WTC11 (cell line): Measurements from ENCODE around the gene TMEM119. TPM values are rescaled to one million over a fixed set of nuclear protein-coding genes. Genes with fewer than 3 reads are reported as not detected.
A peak's percentile ranks its signal among the peaks of the same experiment; 100 is the strongest.

Experiments
- ATAC-seq: fragments of 200-7000 bp; cut with Tn5 transposase; 2 replicates; pipeline ENCODE4 v1.10.0; 2021; ENCODE audit warnings: mild to moderate bottlenecking, moderate library complexity
- CTCF ChIA-PET: fragments of 300-600 bp; sonication (Branson Sonifier 250); formaldehyde crosslinking; loops from one replicate; lab custom pipeline; 2021; ENCODE audit warnings: antibody characterized with exemption; lab: Charles Lee
- POLR2A ChIA-PET: fragments of 350-600 bp; sonication (Branson Sonifier 250); formaldehyde crosslinking; loops from one replicate; lab custom pipeline; 2021; ENCODE audit warnings: antibody characterized with exemption; lab: Charles Lee
- DNase-seq: peaks from one replicate; pipeline ENCODE4 v3.0.0; 2021; ENCODE audit warnings: low spot score
- H3K27ac Mint-ChIP-seq: 2 replicates; pipeline ENCODE4 v1.8.0; 2021; ENCODE audit warnings: mixed read lengths
- H3K27me3 Mint-ChIP-seq: 2 replicates; pipeline ENCODE4 v1.8.0; 2021; ENCODE audit warnings: low read depth, mild to moderate bottlenecking, moderate library complexity, mixed read lengths
- H3K36me3 Mint-ChIP-seq: 2 replicates; pipeline ENCODE4 v1.8.0; 2021; ENCODE audit warnings: mixed read lengths
- H3K4me1 Mint-ChIP-seq: 2 replicates; pipeline ENCODE4 v1.8.0; 2022; ENCODE audit warnings: mixed read lengths
- H3K4me3 Mint-ChIP-seq: 2 replicates; pipeline ENCODE4 v1.8.0; 2021; ENCODE audit warnings: mild to moderate bottlenecking, moderate library complexity, mixed read lengths
- H3K9me3 Mint-ChIP-seq: 2 replicates; pipeline ENCODE4 v1.8.0; 2021; ENCODE audit warnings: mixed read lengths
- FOXK1 ChIP-seq: sonication (generic); formaldehyde crosslinking; IDR thresholded peaks from 2 replicates; pipeline ENCODE4 v1.8.0; 2022; ENCODE audit warnings: mild to moderate bottlenecking, moderate library complexity, missing genetic modification reagents
- FOXP4 ChIP-seq: sonication (generic); formaldehyde crosslinking; IDR thresholded peaks from 2 replicates; pipeline ENCODE4 v1.8.0; 2022; ENCODE audit warnings: mild to moderate bottlenecking, missing genetic modification reagents
- GABPB1 ChIP-seq: sonication (generic); formaldehyde crosslinking; IDR thresholded peaks from 2 replicates; pipeline ENCODE4 v1.8.1; 2023; ENCODE audit warnings: mild to moderate bottlenecking, missing genetic modification reagents
- IRF1 ChIP-seq: sonication (generic); formaldehyde crosslinking; IDR thresholded peaks from 2 replicates; pipeline ENCODE4 v1.8.0; 2023; ENCODE audit warnings: missing genetic modification reagents
- MLX ChIP-seq: sonication (generic); formaldehyde crosslinking; IDR thresholded peaks from 2 replicates; pipeline ENCODE4 v1.8.1; 2023; ENCODE audit warnings: mild to moderate bottlenecking, missing genetic modification reagents, moderate library complexity
- MXD4 ChIP-seq: fragments of 250-450 bp; sonication (Bioruptor Pico); IDR thresholded peaks from 2 replicates; pipeline ENCODE4 v1.8.0; 2021; ENCODE audit warnings: mild to moderate bottlenecking, moderate library complexity, borderline replicate concordance
- NFATC4 ChIP-seq: fragments of 250-450 bp; sonication (Bioruptor Pico); IDR thresholded peaks from 2 replicates; pipeline ENCODE4 v1.9.0; 2021; ENCODE audit warnings: mild to moderate bottlenecking
- NFYB ChIP-seq: sonication (generic); formaldehyde crosslinking; conservative IDR thresholded peaks from 2 replicates; pipeline ENCODE4 v1.8.0; 2022; ENCODE audit warnings: low read depth, missing genetic modification reagents
- RORB ChIP-seq: fragments of 250-450 bp; sonication (Bioruptor Pico); IDR thresholded peaks from 2 replicates; pipeline ENCODE4 v1.9.0; 2021; ENCODE audit warnings: mild to moderate bottlenecking
- SMAD3 ChIP-seq: sonication (generic); formaldehyde crosslinking; IDR thresholded peaks from 2 replicates; pipeline ENCODE4 v1.8.0; 2022; ENCODE audit warnings: missing genetic modification reagents, mild to moderate bottlenecking, borderline replicate concordance
- SMAD4 ChIP-seq: sonication (generic); formaldehyde crosslinking; IDR thresholded peaks from 2 replicates; pipeline ENCODE4 v1.8.0; 2022; ENCODE audit warnings: mild to moderate bottlenecking, missing genetic modification reagents
- ZBTB43 ChIP-seq: sonication (generic); formaldehyde crosslinking; IDR thresholded peaks from 2 replicates; pipeline ENCODE4 v1.8.1; 2023; ENCODE audit warnings: mild to moderate bottlenecking, missing genetic modification reagents
- ZNF317 ChIP-seq: sonication (generic); formaldehyde crosslinking; IDR thresholded peaks from 2 replicates; pipeline ENCODE4 v1.8.1; 2023; ENCODE audit warnings: low read depth, mild to moderate bottlenecking, moderate library complexity, missing genetic modification reagents, borderline replicate concordance
- ZNF396 ChIP-seq: fragments of 250-450 bp; sonication (Bioruptor Pico); IDR thresholded peaks from 2 replicates; pipeline ENCODE4 v1.8.0; 2021; ENCODE audit warnings: mild to moderate bottlenecking, moderate library complexity, borderline replicate concordance
- total RNA-seq: library from RNA; stranded (reverse); gene quantifications from 3 replicates; pipeline ENCODE4 v1.2.3, GENCODE V29; 2021
- TF ChIP-seq, protein P1 (sequence below): sonication (generic); formaldehyde crosslinking; IDR thresholded peaks from 2 replicates; pipeline ENCODE4 v1.8.1; 2022; ENCODE audit warnings: mild to moderate bottlenecking, moderate library complexity, missing genetic modification reagents
- TF ChIP-seq, protein P2 (sequence below): sonication (generic); formaldehyde crosslinking; IDR thresholded peaks from 2 replicates; pipeline ENCODE4 v1.8.1; 2022; ENCODE audit warnings: mild to moderate bottlenecking, missing genetic modification reagents, moderate library complexity, borderline replicate concordance
- TF ChIP-seq, protein P3 (sequence below): sonication (generic); formaldehyde crosslinking; IDR thresholded peaks from 2 replicates; pipeline ENCODE4 v1.8.1; 2023; ENCODE audit warnings: mild to moderate bottlenecking, missing genetic modification reagents, moderate library complexity
- TF ChIP-seq, protein P4 (sequence below): fragments of 250-450 bp; sonication (Bioruptor Pico); IDR thresholded peaks from 2 replicates; pipeline ENCODE4 v1.9.0; 2021; ENCODE audit warnings: mild to moderate bottlenecking
- TF ChIP-seq, protein P5 (sequence below): sonication (generic); formaldehyde crosslinking; IDR thresholded peaks from 2 replicates; pipeline ENCODE4 v1.8.0; 2022; ENCODE audit warnings: mild to moderate bottlenecking, missing genetic modification reagents

TMEM119 gene
- total RNA-seq, 1 experiment from 2014 or later, result 0.20 TPM

DNA sequence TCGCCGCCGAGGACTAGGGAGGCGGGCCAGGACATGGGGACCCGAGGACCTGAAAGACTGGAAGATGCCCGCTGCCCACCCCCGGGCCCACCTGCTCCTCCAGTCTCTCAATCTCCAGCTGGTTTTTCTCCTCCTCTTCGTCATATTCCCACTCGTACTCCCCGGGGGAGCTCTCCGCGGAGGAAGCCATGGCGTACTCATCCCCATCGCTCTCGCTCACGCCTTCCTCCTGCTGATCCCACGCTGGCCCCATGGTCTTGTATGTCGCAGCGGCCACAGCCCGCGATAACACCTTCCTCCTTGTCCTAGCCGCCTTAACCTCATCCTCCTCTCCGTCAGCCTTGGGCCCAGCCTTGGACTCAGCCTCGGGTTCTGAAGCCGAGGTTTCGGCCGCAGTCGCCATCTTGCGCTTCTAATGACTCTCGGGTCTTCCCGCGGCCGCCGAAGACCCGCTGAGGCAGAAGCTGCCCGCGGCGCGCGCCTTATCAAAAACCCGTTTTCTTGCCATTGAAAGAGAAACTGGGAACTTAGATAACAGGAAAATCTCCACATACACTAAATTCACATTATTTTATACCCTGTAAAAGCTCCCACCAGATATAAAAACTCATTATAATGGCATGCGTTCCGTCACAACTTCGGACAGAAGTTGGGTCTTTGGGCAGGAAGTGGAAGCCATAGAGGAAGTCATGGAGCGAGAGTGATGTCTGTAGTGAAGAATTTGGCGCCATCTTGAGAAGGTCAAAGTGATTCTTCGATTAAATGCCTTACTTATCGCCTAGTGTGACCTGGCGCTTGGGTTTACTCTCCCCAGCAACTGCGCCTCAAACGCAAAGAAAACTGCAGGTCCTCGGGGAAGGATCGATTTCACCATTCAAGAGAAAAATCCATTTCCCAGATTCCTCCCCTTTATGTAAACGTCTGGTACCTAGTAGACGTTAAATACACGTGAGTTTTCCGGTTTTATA is 36.8 kb downstream of the TMEM119 start, which contains the start of gene SART3 (continued):
- TF ChIP-seq FOXK1, result peak; percentile 48; the same call in 1 of the 2 replicates
- TF ChIP-seq, protein P1, sequence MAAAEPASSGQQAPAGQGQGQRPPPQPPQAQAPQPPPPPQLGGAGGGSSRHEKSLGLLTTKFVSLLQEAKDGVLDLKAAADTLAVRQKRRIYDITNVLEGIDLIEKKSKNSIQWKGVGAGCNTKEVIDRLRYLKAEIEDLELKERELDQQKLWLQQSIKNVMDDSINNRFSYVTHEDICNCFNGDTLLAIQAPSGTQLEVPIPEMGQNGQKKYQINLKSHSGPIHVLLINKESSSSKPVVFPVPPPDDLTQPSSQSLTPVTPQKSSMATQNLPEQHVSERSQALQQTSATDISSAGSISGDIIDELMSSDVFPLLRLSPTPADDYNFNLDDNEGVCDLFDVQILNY, result peak; percentile 62; the same call in 1 of the 2 replicates
- TF ChIP-seq, all 79 proteins: peak for 5

- ChIA-PET POLR2A (interaction anchor here (1.2 kb wide), 1 partner anchor 170 kb away, joined by 4 read pairs; no protein-coding TSS in a partner anchor), CTCF (interaction anchor here (1.9 kb wide), 1 partner anchor 53 kb away, joined by 4 read pairs; no protein-coding TSS in a partner anchor)
- DNase-seq (no peak), ATAC-seq (no peak)
- H3K27ac Mint-ChIP-seq, result peak overlapping the region; percentile 96
- H3K36me3 Mint-ChIP-seq, result peaks cover 36% of the 10 kb centered on the region
- H3K27me3 Mint-ChIP-seq, result no peaks in the 10 kb centered on the region
- H3K4me1 Mint-ChIP-seq, result peaks cover 36% of the 10 kb centered on the region
- no peaks in the 10 kb centered on the region for H3K9me3 Mint-ChIP-seq
- peak overlapping the region; percentile 100 for H3K4me3 Mint-ChIP-seq
- no peak for TF ChIP-seq RORB (CRISPR knock-in tag)
- no peak for TF ChIP-seq NFATC4
- TF ChIP-seq, protein P2, sequence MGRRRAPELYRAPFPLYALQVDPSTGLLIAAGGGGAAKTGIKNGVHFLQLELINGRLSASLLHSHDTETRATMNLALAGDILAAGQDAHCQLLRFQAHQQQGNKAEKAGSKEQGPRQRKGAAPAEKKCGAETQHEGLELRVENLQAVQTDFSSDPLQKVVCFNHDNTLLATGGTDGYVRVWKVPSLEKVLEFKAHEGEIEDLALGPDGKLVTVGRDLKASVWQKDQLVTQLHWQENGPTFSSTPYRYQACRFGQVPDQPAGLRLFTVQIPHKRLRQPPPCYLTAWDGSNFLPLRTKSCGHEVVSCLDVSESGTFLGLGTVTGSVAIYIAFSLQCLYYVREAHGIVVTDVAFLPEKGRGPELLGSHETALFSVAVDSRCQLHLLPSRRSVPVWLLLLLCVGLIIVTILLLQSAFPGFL, result no peak
- TF ChIP-seq ZNF396 (CRISPR knock-in tag), result no peak
- TF ChIP-seq FOXP4, result no peak
- TF ChIP-seq GABPB1 (CRISPR knock-in tag), result peak; percentile 53; the same call in 1 of the 2 replicates
- TF ChIP-seq FOXK1, result no peak
- no peak for TF ChIP-seq MLX
These were observed 37.6 kb downstream of the TMEM119 start for GRCh38 chr12:108560321-108560721.

- CTCF ChIA-PET, result interaction anchor here (1.9 kb wide), 1 partner anchor 53 kb away, joined by 4 read pairs; no protein-coding TSS in a partner anchor
- Mint-ChIP-seq H3K27me3 (no peaks in the 10 kb centered on the region), H3K27ac (peak overlapping the region; percentile 96)
- no peak for TF ChIP-seq FOXK1
- TF ChIP-seq, protein P3, sequence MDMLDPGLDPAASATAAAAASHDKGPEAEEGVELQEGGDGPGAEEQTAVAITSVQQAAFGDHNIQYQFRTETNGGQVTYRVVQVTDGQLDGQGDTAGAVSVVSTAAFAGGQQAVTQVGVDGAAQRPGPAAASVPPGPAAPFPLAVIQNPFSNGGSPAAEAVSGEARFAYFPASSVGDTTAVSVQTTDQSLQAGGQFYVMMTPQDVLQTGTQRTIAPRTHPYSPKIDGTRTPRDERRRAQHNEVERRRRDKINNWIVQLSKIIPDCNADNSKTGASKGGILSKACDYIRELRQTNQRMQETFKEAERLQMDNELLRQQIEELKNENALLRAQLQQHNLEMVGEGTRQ (CRISPR knock-in tag), result no peak
- no peak for TF ChIP-seq SMAD3 (CRISPR knock-in tag)
- no peak for TF ChIP-seq NFYB (CRISPR knock-in tag)
- TF ChIP-seq ZBTB43, result no peak
- TF ChIP-seq, protein P4, sequence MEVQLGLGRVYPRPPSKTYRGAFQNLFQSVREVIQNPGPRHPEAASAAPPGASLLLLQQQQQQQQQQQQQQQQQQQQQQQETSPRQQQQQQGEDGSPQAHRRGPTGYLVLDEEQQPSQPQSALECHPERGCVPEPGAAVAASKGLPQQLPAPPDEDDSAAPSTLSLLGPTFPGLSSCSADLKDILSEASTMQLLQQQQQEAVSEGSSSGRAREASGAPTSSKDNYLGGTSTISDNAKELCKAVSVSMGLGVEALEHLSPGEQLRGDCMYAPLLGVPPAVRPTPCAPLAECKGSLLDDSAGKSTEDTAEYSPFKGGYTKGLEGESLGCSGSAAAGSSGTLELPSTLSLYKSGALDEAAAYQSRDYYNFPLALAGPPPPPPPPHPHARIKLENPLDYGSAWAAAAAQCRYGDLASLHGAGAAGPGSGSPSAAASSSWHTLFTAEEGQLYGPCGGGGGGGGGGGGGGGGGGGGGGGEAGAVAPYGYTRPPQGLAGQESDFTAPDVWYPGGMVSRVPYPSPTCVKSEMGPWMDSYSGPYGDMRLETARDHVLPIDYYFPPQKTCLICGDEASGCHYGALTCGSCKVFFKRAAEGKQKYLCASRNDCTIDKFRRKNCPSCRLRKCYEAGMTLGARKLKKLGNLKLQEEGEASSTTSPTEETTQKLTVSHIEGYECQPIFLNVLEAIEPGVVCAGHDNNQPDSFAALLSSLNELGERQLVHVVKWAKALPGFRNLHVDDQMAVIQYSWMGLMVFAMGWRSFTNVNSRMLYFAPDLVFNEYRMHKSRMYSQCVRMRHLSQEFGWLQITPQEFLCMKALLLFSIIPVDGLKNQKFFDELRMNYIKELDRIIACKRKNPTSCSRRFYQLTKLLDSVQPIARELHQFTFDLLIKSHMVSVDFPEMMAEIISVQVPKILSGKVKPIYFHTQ (CRISPR knock-in tag), result no peak
- TF ChIP-seq SMAD4 (CRISPR knock-in tag), result no peak
- TF ChIP-seq IRF1 (CRISPR knock-in tag), result no peak
- no peak for TF ChIP-seq RORB (CRISPR knock-in tag)
- TF ChIP-seq ZNF317, result no peak
- TF ChIP-seq, protein P5, sequence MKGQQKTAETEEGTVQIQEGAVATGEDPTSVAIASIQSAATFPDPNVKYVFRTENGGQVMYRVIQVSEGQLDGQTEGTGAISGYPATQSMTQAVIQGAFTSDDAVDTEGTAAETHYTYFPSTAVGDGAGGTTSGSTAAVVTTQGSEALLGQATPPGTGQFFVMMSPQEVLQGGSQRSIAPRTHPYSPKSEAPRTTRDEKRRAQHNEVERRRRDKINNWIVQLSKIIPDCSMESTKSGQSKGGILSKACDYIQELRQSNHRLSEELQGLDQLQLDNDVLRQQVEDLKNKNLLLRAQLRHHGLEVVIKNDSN, result no peak
- no peak for TF ChIP-seq MXD4 (CRISPR knock-in tag)
These were observed 38.1 kb downstream of the TMEM119 start for GRCh38 chr12:108559748-108560147.

More at GRCh38 chr12:108559748-108560147, 38.1 kb downstream of the TMEM119 start:
- Mint-ChIP-seq H3K9me3 (no peaks in the 10 kb centered on the region), H3K4me1 (peaks cover 40% of the 10 kb centered on the region), H3K4me3 (peak overlapping the region; percentile 100), H3K36me3 (peaks cover 31% of the 10 kb centered on the region)
- ATAC-seq (no peak), DNase-seq (no peak)
- POLR2A ChIA-PET, result interaction anchor here (0.7 kb wide), 1 partner anchor 9 kb away, joined by 7 read pairs; no protein-coding TSS in a partner anchor
